Measurements from ENCODE around the gene THBD.

Gene THBD

DNA sequence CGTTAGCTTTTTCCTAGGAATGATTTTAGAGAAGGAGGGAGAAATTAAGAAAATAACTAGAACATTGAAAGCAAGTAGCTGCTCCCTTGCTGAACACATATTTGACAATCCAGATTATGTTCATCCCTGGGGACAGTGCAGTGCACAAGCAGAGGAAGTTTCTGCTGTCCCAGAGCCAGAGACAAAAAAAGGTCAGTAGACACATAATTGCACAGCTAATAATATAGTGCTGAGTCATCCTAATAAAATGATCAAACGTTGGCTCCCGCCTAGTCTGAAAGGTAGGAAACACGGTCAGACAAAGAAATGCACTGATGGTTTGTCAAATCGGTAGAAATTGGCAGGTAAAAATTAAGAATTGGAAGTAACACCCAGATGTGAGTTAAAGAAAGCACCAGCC is 36.0 kb downstream of the THBD start:
- Histone ChIP-seq H3K79me2 (ENCODE audit: insufficient read depth, low read length) (no peaks in the 10 kb centered on the region), H3K9ac (ENCODE audit: low read length) (no peak overlapping the region), H3K4me3 (ENCODE audit: low read depth, low read length, poor library complexity, severe bottlenecking) (no peak overlapping the region), H2AFZ (ENCODE audit: low read length) (no peak overlapping the region), H3K27me3 (ENCODE audit: insufficient read depth, low read length) (no peaks in the 10 kb centered on the region), H3K36me3 (ENCODE audit: insufficient read depth, low read length) (no peaks in the 10 kb centered on the region), H3K9me2 (ENCODE audit: low read depth, low read length) (no peaks in the 10 kb centered on the region), H3K4me2 (ENCODE audit: low read length) (no peak overlapping the region), H3F3A (ENCODE audit: insufficient read depth, low read length) (no peaks in the 10 kb centered on the region), H3K27ac (ENCODE audit: low read depth, low read length, poor library complexity, severe bottlenecking) (no peak overlapping the region), H3K4me1 (ENCODE audit: insufficient read depth, low read length, severe bottlenecking) (no peaks in the 10 kb centered on the region), H3K9me3 (ENCODE audit: low read length) (no peaks in the 10 kb centered on the region), H4K20me1 (ENCODE audit: insufficient read depth, low read length) (no peaks in the 10 kb centered on the region)
- no peak for TF ChIP-seq EZH2 (IDR thresholded peaks at IDR 0.05; ENCODE audit: borderline replicate concordance, low read length)
- TF ChIP-seq, protein P1, sequence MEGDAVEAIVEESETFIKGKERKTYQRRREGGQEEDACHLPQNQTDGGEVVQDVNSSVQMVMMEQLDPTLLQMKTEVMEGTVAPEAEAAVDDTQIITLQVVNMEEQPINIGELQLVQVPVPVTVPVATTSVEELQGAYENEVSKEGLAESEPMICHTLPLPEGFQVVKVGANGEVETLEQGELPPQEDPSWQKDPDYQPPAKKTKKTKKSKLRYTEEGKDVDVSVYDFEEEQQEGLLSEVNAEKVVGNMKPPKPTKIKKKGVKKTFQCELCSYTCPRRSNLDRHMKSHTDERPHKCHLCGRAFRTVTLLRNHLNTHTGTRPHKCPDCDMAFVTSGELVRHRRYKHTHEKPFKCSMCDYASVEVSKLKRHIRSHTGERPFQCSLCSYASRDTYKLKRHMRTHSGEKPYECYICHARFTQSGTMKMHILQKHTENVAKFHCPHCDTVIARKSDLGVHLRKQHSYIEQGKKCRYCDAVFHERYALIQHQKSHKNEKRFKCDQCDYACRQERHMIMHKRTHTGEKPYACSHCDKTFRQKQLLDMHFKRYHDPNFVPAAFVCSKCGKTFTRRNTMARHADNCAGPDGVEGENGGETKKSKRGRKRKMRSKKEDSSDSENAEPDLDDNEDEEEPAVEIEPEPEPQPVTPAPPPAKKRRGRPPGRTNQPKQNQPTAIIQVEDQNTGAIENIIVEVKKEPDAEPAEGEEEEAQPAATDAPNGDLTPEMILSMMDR (IDR thresholded peaks at IDR 0.05; ENCODE audit: low read length), result no peak

DNA sequence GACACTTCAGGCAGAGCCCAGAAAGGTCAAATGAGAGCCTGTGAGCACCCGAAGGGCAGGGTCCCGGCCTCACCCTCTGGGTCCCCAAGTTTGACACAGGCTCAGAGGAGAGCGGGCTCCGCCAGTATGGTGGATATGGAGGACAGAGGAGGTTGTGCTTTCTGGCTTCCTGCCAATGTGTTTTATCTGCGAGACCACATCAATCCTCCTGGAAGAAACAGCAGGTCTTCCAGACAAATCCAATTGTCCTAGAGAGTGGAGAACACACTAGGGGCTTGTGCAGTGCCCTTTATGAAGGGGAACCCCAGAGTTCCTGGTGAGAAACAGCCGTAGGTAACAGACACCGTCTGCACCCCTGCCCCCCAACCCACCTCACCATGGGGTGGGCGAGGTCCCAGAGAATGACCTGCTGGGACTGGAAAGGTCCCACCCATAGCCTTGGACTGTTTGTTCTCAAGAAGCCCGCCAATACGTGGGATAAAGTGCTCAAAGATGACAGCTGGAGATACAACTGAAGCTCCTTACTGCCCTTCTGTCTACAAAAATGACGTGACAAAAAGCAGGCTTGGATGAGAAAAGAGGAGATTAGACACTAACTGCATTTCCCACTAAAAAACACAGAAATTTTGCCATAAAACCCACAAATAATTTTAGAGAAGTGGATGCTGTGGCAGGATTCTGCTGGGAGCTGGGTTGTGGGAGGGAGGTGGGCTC is 38.3 kb downstream of the THBD start:
- Histone ChIP-seq H3K9me2 (ENCODE audit: low read depth, low read length) (no peaks in the 10 kb centered on the region), H3K9ac (ENCODE audit: low read length) (no peak overlapping the region), H3K36me3 (ENCODE audit: insufficient read depth, low read length) (no peaks in the 10 kb centered on the region), H3K27me3 (ENCODE audit: insufficient read depth, low read length) (no peaks in the 10 kb centered on the region), H3K4me1 (ENCODE audit: insufficient read depth, low read length, severe bottlenecking) (no peaks in the 10 kb centered on the region), H3K9me3 (ENCODE audit: low read length) (no peaks in the 10 kb centered on the region), H3K27ac (ENCODE audit: low read depth, low read length, poor library complexity, severe bottlenecking) (no peak overlapping the region), H3F3A (ENCODE audit: insufficient read depth, low read length) (no peaks in the 10 kb centered on the region), H4K20me1 (ENCODE audit: insufficient read depth, low read length) (no peaks in the 10 kb centered on the region), H3K4me3 (ENCODE audit: low read depth, low read length, poor library complexity, severe bottlenecking) (no peak overlapping the region), H2AFZ (ENCODE audit: low read length) (no peak overlapping the region), H3K4me2 (ENCODE audit: low read length) (no peak overlapping the region), H3K79me2 (ENCODE audit: insufficient read depth, low read length) (no peaks in the 10 kb centered on the region)
- no peak for TF ChIP-seq EZH2 (IDR thresholded peaks at IDR 0.05; ENCODE audit: borderline replicate concordance, low read length)
- TF ChIP-seq, protein P1 (IDR thresholded peaks at IDR 0.05; ENCODE audit: low read length), result no peak

DNA sequence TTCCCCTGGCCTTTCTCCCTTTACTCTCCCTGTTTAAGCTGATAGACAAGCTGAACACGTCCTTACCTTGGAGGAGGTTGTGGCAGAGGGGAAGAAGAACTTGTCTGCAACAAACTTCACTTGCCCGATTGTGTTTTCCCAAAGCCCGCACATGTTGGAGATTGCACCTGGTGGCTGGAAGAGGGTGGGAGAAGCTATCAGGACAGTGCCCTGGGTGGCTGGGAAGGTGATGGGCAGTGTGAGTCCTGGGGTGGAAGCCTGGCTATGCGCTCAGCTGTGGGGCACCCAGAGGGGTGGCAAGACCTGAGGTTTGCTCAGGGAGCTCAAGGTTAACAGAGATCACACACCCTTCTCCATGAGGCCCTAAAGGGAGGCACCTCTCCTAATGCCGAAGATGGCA is 39.4 kb downstream of the THBD start:
- Histone ChIP-seq H3K9ac (ENCODE audit: low read length) (no peak overlapping the region), H3K79me2 (ENCODE audit: insufficient read depth, low read length) (no peaks in the 10 kb centered on the region), H3K27me3 (ENCODE audit: insufficient read depth, low read length) (no peaks in the 10 kb centered on the region), H3K27ac (ENCODE audit: low read depth, low read length, poor library complexity, severe bottlenecking) (no peak overlapping the region), H3K4me1 (ENCODE audit: insufficient read depth, low read length, severe bottlenecking) (no peaks in the 10 kb centered on the region), H3K4me3 (ENCODE audit: low read depth, low read length, poor library complexity, severe bottlenecking) (no peak overlapping the region), H4K20me1 (ENCODE audit: insufficient read depth, low read length) (no peaks in the 10 kb centered on the region), H3K9me3 (ENCODE audit: low read length) (no peaks in the 10 kb centered on the region), H3K36me3 (ENCODE audit: insufficient read depth, low read length) (no peaks in the 10 kb centered on the region), H2AFZ (ENCODE audit: low read length) (no peak overlapping the region), H3K4me2 (ENCODE audit: low read length) (no peak overlapping the region), H3K9me2 (ENCODE audit: low read depth, low read length) (no peaks in the 10 kb centered on the region), H3F3A (ENCODE audit: insufficient read depth, low read length) (no peaks in the 10 kb centered on the region)
- TF ChIP-seq, protein P1 (IDR thresholded peaks at IDR 0.05; ENCODE audit: low read length), result no peak
- TF ChIP-seq EZH2 (IDR thresholded peaks at IDR 0.05; ENCODE audit: borderline replicate concordance, low read length), result no peak
